GM12878 (cell line): ENCODE measurements around the gene MAFG. TPM values are rescaled to one million over a fixed set of nuclear protein-coding genes. Genes with fewer than 3 reads are reported as not detected.

ENCODE experiments used
- ATAC-seq: fragments of 200-7000 bp; cut with Tn5 transposase; 3 replicates; pipeline ENCODE4 v1.9.1; 2020; ENCODE audit warnings: mild to moderate bottlenecking, moderate library complexity
- BruUV-seq: library from RNA; stranded (reverse); fragments of 400-500 nt; replicated peaks from 2 replicates; lab custom pipeline; 2021; lab: Mats Ljungman, UMichigan
- CTCF ChIA-PET: fragments of 300-600 bp; sonication (Branson Sonifier 250); formaldehyde crosslinking; extraction: SDS; loops from one replicate; lab custom pipeline; 2021; ENCODE audit warnings: inconsistent platforms; lab: Yijun Ruan, JAX
- POLR2A ChIA-PET: fragments of 350-600 bp; formaldehyde crosslinking; extraction: SDS; loops from one replicate; lab custom pipeline; 2021; ENCODE audit warnings: inconsistent platforms; lab: Charles Lee
- RAD21 ChIA-PET: fragments of 300-600 bp; sonication (Branson Sonifier 250); formaldehyde crosslinking; loops from one replicate; lab custom pipeline; 2023; ENCODE audit warnings: antibody characterized with exemption; ENCODE audit not compliant: unreplicated experiment; lab: Charles Lee
- SMC1A ChIA-PET: fragments of 300-600 bp; sonication (Branson Sonifier 250); formaldehyde crosslinking; loops from one replicate; lab custom pipeline; 2023; ENCODE audit not compliant: unreplicated experiment, uncharacterized antibody; lab: Charles Lee
- DNase-seq: peaks from one replicate; pipeline ENCODE4 v3.0.0-alpha.2; 2011; ENCODE audit warnings: low read depth, low spot score
- FAIRE-seq: peaks from 3 replicates; lab custom pipeline; 2011; peaks lifted over from hg19 to GRCh38; lab: Jason Lieb, UNC
- H2AFZ ChIP-seq: 2 replicates; pipeline ENCODE4 v1.6.0; 2011; ENCODE audit warnings: low read depth, low read length, control low read depth; ENCODE audit not compliant: control insufficient read depth
- H3K27ac ChIP-seq: 2 replicates; pipeline ENCODE4 v1.5.1; 2011; ENCODE audit warnings: control low read depth; ENCODE audit not compliant: control insufficient read depth, insufficient read depth
- H3K27me3 ChIP-seq, 2 experiments: replicated peaks in 1 of 2; 2 replicates each; pipeline versions ENCODE4 v1.6.0 to v1.6.1; 2011; ENCODE audit warnings: low read length in 1 of 2; ENCODE audit not compliant: control insufficient read depth in 2 of 2, insufficient read depth in 2 of 2
- H3K36me3 ChIP-seq, 2 experiments: 2 replicates each; pipeline ENCODE4 v1.5.1; 2011; ENCODE audit warnings: low read length in 1 of 2; ENCODE audit not compliant: control insufficient read depth in 2 of 2, insufficient read depth in 2 of 2
- H3K4me1 ChIP-seq: 2 replicates; pipeline ENCODE4 v1.6.1; 2011; ENCODE audit warnings: mild to moderate bottlenecking, low read length, moderate library complexity, mixed read lengths; ENCODE audit not compliant: control insufficient read depth, insufficient read depth
- H3K4me2 ChIP-seq: 2 replicates; pipeline ENCODE4 v1.6.0; 2011; ENCODE audit warnings: control low read depth; ENCODE audit not compliant: control insufficient read depth, insufficient read depth
- H3K4me3 ChIP-seq: fragments of 200-600 bp; sonication (generic); 2 replicates; pipeline ENCODE4 v1.5.1; 2016
- H3K79me2 ChIP-seq: 2 replicates; pipeline ENCODE4 v1.6.0; 2011; ENCODE audit warnings: low read length; ENCODE audit not compliant: control insufficient read depth, insufficient read depth
- H3K9ac ChIP-seq: 2 replicates; pipeline ENCODE4 v1.8.0; 2011; ENCODE audit warnings: low read length, control low read depth, mixed read lengths; ENCODE audit not compliant: control insufficient read depth, insufficient read depth
- H3K9me3 ChIP-seq: replicated peaks from 3 replicates; pipeline ENCODE4 v1.5.1; 2011; ENCODE audit warnings: mild to moderate bottlenecking, low read length; ENCODE audit not compliant: control insufficient read depth, insufficient read depth
- H4K20me1 ChIP-seq: 2 replicates; pipeline ENCODE4 v1.6.0; 2011; ENCODE audit not compliant: control insufficient read depth, insufficient read depth
- BACH1 ChIP-seq: fragments of 450-650 bp; IDR thresholded peaks from 2 replicates; pipeline ENCODE4 v1.6.1; 2017; ENCODE audit warnings: mild to moderate bottlenecking, borderline replicate concordance
- BCL11A ChIP-seq: IDR thresholded peaks from 2 replicates; pipeline ENCODE4 v1.6.1; 2011; ENCODE audit warnings: low read depth, low read length
- BMI1 ChIP-seq: fragments of 450-650 bp; IDR thresholded peaks from 2 replicates; pipeline ENCODE4 v1.6.1; 2016; ENCODE audit warnings: mild to moderate bottlenecking, moderate library complexity, borderline replicate concordance
- DPF2 ChIP-seq: fragments of 450-650 bp; IDR thresholded peaks from 2 replicates; pipeline ENCODE4 v1.6.1; 2017; ENCODE audit warnings: mild to moderate bottlenecking
- GATAD2B ChIP-seq: fragments of 450-650 bp; conservative IDR thresholded peaks from 2 replicates; pipeline ENCODE4 v1.6.1; 2017; ENCODE audit warnings: low read depth, mild to moderate bottlenecking, moderate library complexity
- HDAC6 ChIP-seq: fragments of 200-600 bp; sonication (generic); IDR thresholded peaks from one replicate; pipeline ENCODE4 v1.8.0; 2017; ENCODE audit warnings: antibody characterized with exemption; ENCODE audit not compliant: unreplicated experiment
- IRF3 ChIP-seq: fragments of 450-650 bp; IDR thresholded peaks from 2 replicates; pipeline ENCODE4 v1.6.1; 2014; ENCODE audit warnings: mild to moderate bottlenecking
- LARP7 ChIP-seq: fragments of 450-650 bp; IDR thresholded peaks from 2 replicates; pipeline ENCODE4 v1.6.1; 2017; ENCODE audit warnings: mild to moderate bottlenecking
- NFXL1 ChIP-seq: fragments of 450-650 bp; IDR thresholded peaks from 2 replicates; pipeline ENCODE4 v1.6.1; 2017; ENCODE audit warnings: antibody characterized with exemption, mild to moderate bottlenecking, borderline replicate concordance
- NR2C2 ChIP-seq: IDR thresholded peaks from 2 replicates; pipeline ENCODE4 v1.6.1; 2011; ENCODE audit warnings: borderline replicate concordance, low read depth; ENCODE audit not compliant: control insufficient read depth, insufficient read length
- POLR2A ChIP-seq: IDR thresholded peaks from 2 replicates; pipeline ENCODE4 v1.6.1; 2011; ENCODE audit warnings: low read depth, mild to moderate bottlenecking, low read length
- RBBP5 ChIP-seq: fragments of 200-600 bp; sonication (generic); conservative IDR thresholded peaks from 2 replicates; pipeline ENCODE4 v1.6.1; 2016
- SMC3 ChIP-seq: IDR thresholded peaks from 2 replicates; pipeline ENCODE4 v1.6.1; 2011; ENCODE audit warnings: low read length, improper control_type of control experiment, borderline replicate concordance
- SREBF1 ChIP-seq: IDR thresholded peaks from 2 replicates; pipeline ENCODE4 v1.6.1; 2012; ENCODE audit warnings: mild to moderate bottlenecking, low read length
- YY1 ChIP-seq: IDR thresholded peaks from 2 replicates; pipeline ENCODE4 v1.6.1; 2011; ENCODE audit warnings: low read depth, mild to moderate bottlenecking, low read length
- ZBTB11 ChIP-seq: fragments of 450-650 bp; formaldehyde crosslinking; IDR thresholded peaks from 2 replicates; pipeline ENCODE4 v1.5.0; 2022; ENCODE audit warnings: mild to moderate bottlenecking, missing genetic modification characterization
- WGBS: methylation state at CpG from one replicate; pipeline ENCODE4 v1.1.6; 2016; ENCODE audit warnings: low lambda C conversion rate; ENCODE audit not compliant: insufficient replicate concordance, insufficient coverage; ENCODE audit errors: missing lambda C conversion rate; 5-methylcytosine and 5-hydroxymethylcytosine counted together
- in situ Hi-C: fragments of 300-500 bp; cut with MboI; formaldehyde crosslinking; loops from 9 replicates; pipeline ENCODE4 v1.14.3; 2018; ENCODE audit warnings: mixed read lengths
- intact Hi-C: fragments of 100-400 bp; cut with micrococcal nuclease; formaldehyde crosslinking; loops from one replicate; pipeline ENCODE4 v1.14.2; 2022; ENCODE audit not compliant: unreplicated experiment
- polyA plus RNA-seq, 11 experiments: library from polyadenylated mRNA; depleted of rRNA in 4 of 11; unstranded in 6 of 11; stranded (reverse) in 5 of 11; fragments of >200 nt; fragmentation: Nextera tagmentation in 4 of 11; fragmentation: Illumina TruSeq in 1 of 11; extraction: Ambion mirVana in 4 of 11; extraction: Trizol in 1 of 11; gene quantifications; 1 replicate in 1 of 11; 2 replicates in 10 of 11; pipeline versions ENCODE4 v1.2.1 to v1.2.3, GENCODE V29; 2011 to 2016; ENCODE audit warnings: inconsistent platforms in 2 of 11, missing spikeins in 2 of 11, low read depth in 1 of 11
- total RNA-seq, 4 experiments: library from RNA; depleted of rRNA in 3 of 4; stranded (reverse); fragments of >200 nt in 3 of 4; fragmentation: Illumina TruSeq in 1 of 4; extraction: Trizol in 1 of 4; gene quantifications; 2 replicates each; pipeline versions ENCODE4 v1.2.1 to v1.2.3, GENCODE V29; 2013 to 2021
- TF ChIP-seq, protein P1 (sequence below): IDR thresholded peaks from 2 replicates; pipeline ENCODE4 v1.6.1; 2011; ENCODE audit warnings: mild to moderate bottlenecking, low read depth, low read length, moderate library complexity; ENCODE audit not compliant: insufficient replicate concordance

The MAFG gene
- total and polyA plus RNA-seq, 10 of the 15 experiments (the other 5 are each of a cell fraction or from before 2014, with no cell fraction given): 0.48 to 20.1 (median 7.6) TPM

DNA sequence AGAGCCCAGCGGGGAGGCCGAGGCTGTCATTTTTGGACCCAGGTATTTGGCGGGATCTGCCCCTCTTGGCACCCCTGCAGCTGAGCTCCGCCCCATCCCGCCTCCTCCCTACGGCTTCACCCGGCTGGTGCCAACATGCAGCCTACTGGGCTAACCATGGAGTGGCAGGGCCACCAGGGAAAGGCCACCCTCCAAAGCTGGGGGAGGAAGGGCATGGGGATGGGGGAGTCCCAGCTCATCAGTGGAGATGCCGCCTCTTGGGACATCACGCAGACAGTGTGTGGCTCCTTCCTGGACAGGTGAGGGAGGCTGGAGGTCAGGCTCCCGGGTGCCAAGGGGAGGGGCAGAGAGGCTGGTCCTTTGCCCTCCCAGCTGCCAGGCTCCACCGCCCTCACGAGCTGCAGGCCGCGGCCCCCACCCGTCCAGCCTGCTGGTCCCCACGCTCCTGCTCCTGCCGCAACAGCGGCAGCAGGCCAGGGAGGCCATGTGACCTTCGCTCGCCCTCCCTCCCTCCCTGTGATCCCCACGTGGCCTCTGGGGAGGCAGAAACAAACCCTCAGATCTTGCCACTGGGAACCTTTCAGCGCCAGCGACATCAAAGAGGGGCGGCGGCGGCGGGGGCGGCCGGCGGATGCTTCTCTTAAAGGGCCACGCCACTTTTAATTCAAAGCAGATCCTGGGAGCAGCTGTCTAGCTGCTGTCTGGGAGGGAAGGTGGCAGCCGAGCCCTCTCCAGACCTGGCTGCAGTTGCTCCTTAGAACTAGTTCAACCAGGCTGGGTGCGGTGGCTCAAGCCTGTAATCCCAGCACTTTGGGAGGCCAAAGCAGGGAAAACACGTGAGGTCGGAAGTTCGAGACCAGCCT lies 40.2 kb upstream of the MAFG start:
- Histone ChIP-seq H3K9me3 (no peaks in the 10 kb centered on the region; the same call in 2 of the 3 replicates), H3K27ac (no peak overlapping the region), H3K79me2 (no peaks in the 10 kb centered on the region), H3K9ac (no peak overlapping the region; the same call in 1 of the 2 replicates), H4K20me1 (no peaks in the 10 kb centered on the region), H3K4me1 (peaks cover 18% of the 10 kb centered on the region), H3K4me3 (no peak overlapping the region), H3K27me3 (peaks cover 1 to 5% of the 10 kb centered on the region in 2 experiments; a peak in 3 of 4 replicates), H3K36me3 (no peaks in the 10 kb centered on the region), H3K4me2 (peak overlapping the region; percentile 49), H2AFZ (peak overlapping the region; percentile 77)
- ChIA-PET RAD21 (interaction anchor here (0.6 to 1.9 kb wide), 6 partner anchors 8 to 73 kb away, joined by 3 to 12 read pairs (median 4); partner anchors contain the start of genes CENPX and LRRC45), SMC1A (interaction anchor here (1.0 to 2.0 kb wide), 4 partner anchors 9 to 70 kb away, joined by 3 to 9 read pairs (median 6); partner anchors contain the start of genes ASPSCR1 and DCXR), CTCF (interaction anchor here (0.7 to 2.9 kb wide), 4 partner anchors 8 to 54 kb away, joined by 3 to 28 read pairs (median 5); partner anchors contain the start of genes CENPX and LRRC45), POLR2A (interaction anchor here (0.6 to 2.3 kb wide), 16 partner anchors 9 to 785 kb away, joined by 3 to 18 read pairs (median 3); partner anchors contain the start of genes ASPSCR1, DCXR, FASN and MCRIP1)
- intact Hi-C loops: loop anchor here (5.0 kb wide), 1 partner anchor 40 kb away; the partner anchor contains the start of gene MAFG
- ATAC-seq (peak; percentile 98), DNase-seq (peak; percentile 40), FAIRE-seq (peak; percentile 88)
- in situ Hi-C loops: no loop called here
- no TSS peak for BruUV-seq
- WGBS: 40% methylated on average over 15 of the region's 36 CpGs
- TF ChIP-seq BMI1 (no peak), IRF3 (no peak), NFXL1 (no peak), BCL11A (no peak), BACH1 (no peak), POLR2A (peak; percentile 76), LARP7 (no peak), HDAC6 (no peak), ZBTB11 (CRISPR knock-in tag) (no peak), RBBP5 (no peak), GATAD2B (no peak; the same call in 1 of the 2 replicates), YY1 (0 out of 2 replicates have a peak, but pooled peaks have one; percentile 26), DPF2 (no peak), SMC3 (no peak), NR2C2 (no peak), SREBF1 (no peak)
- TF ChIP-seq, protein P1, sequence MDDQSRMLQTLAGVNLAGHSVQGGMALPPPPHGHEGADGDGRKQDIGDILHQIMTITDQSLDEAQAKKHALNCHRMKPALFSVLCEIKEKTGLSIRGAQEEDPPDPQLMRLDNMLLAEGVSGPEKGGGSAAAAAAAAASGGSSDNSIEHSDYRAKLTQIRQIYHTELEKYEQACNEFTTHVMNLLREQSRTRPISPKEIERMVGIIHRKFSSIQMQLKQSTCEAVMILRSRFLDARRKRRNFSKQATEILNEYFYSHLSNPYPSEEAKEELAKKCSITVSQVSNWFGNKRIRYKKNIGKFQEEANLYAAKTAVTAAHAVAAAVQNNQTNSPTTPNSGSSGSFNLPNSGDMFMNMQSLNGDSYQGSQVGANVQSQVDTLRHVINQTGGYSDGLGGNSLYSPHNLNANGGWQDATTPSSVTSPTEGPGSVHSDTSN: no peak
